MG63 (cell line): ENCODE measurements around the gene SEZ6L. TPM values are rescaled to one million over a fixed set of nuclear protein-coding genes. Genes with fewer than 3 reads are reported as not detected.
"Not testable (repeated sequence)": the region's sequence is repeated elsewhere in the genome, so short reads cannot be mapped to it uniquely, and the experiment has no call there.

Experiments used
- DNase-seq: peaks from one replicate; pipeline ENCODE4 v3.0.0-alpha.2; 2020
- H3K27me3 ChIP-seq: fragments of 250-450 bp; sonication (Bioruptor Pico); 2 replicates; pipeline ENCODE4 v1.5.1; 2020; ENCODE audit warnings: mild to moderate bottlenecking, moderate library complexity
- H3K36me3 ChIP-seq: fragments of 250-450 bp; sonication (Bioruptor Pico); 2 replicates; pipeline ENCODE4 v1.5.1; 2020; ENCODE audit warnings: mild to moderate bottlenecking, moderate library complexity
- H3K4me3 ChIP-seq: fragments of 250-450 bp; sonication (Bioruptor Pico); 2 replicates; pipeline ENCODE4 v1.5.1; 2020; ENCODE audit warnings: mild to moderate bottlenecking, moderate library complexity
- H3K9me3 ChIP-seq: fragments of 250-450 bp; sonication (Bioruptor Pico); 2 replicates; pipeline ENCODE4 v1.5.1; 2020; ENCODE audit warnings: mild to moderate bottlenecking, moderate library complexity
- total RNA-seq: library from RNA; depleted of rRNA; stranded (reverse); fragments of >200 nt; shearing (Covaris generic); gene quantifications from 2 replicates; pipeline ENCODE4 v1.2.3, GENCODE V29; 2014; ENCODE audit warnings: low replicate concordance

Gene SEZ6L
- total RNA-seq, 1 experiment from 2014 or later, result not detected

DNA sequence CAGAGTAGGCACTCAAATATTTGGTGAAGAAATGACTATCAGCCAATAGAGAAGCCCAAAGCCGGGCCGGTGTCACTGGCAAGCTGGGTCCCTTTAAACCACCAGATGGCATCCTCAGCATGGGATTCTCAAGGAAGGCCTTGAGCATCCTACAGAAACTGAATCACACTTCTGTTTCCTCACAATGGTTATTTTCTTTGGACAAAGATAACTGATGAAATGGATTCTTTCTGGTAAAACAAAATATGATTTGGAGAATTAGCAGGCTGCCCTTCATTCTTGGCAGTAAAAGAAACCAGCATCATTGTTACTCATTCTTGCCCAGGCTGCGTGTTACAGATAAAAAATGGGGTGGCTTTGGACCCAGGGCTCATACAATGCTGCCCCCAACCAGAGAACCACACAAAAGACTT lies 229.5 kb downstream of the SEZ6L start:
- peak; percentile 69 for DNase-seq
- H3K9me3 ChIP-seq, result no peaks in the 10 kb centered on the region
- no peaks in the 10 kb centered on the region for H3K27me3 ChIP-seq
- no peak overlapping the region for H3K4me3 ChIP-seq
- no peaks in the 10 kb centered on the region for H3K36me3 ChIP-seq

DNA sequence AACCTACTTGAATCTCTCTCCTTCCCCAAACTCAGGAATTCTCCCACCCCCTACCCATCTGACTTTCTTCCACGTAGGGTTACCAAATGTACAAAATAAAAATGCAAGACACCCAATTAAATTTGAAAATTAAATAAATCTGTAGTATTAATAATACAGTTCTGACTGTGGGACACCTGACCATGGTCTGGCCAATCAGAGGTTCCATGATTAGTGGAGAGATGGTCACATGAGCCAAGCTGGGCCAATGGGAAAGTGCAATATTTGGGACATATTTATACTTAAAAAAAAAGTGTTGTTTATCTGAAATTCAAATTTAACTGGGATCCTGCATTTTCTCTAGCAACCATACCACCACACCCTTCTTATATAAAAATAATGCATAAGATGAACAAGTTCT lies 230.0 kb downstream of the SEZ6L start:
- no peak overlapping the region for H3K4me3 ChIP-seq
- DNase-seq, result no peak
- H3K9me3 ChIP-seq, result no peaks in the 10 kb centered on the region
- no peaks in the 10 kb centered on the region for H3K27me3 ChIP-seq
- H3K36me3 ChIP-seq, result no peaks in the 10 kb centered on the region

GRCh38 chr22:26401726-26402125 lies 232.5 kb downstream of the SEZ6L start:
- Histone ChIP-seq H3K36me3 (no peaks in the 10 kb centered on the region), H3K4me3 (no peak overlapping the region), H3K9me3 (no peaks in the 10 kb centered on the region), H3K27me3 (no peaks in the 10 kb centered on the region)
- no peak for DNase-seq

DNA sequence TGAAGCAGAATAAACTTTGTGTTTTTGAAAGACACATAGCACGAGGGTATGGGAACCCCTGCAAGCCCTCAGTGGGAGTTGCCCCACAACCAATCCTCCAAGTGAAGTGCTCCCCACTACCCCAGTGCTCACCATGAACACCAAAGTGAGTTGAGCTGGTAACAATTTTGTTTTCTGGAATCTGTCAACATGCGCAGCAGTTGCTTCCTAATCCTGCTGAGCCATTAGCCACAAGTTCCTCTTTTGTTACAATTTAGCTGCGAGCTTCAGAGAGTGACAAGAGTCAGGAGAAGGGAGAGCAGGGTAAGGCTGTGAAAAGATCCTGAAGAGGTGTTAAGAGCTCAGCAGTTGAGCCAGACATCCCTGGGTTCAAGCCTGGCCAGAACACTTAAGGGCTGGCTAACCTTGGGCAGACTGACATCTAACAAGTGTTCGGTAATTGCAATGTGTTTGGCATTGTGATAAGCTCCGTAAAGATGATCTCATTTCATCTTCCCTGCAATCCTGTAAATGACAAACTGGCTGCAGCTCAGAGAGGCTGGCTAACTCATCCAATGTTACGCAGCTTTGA lies 235.7 kb downstream of the SEZ6L start:
- Histone ChIP-seq H3K9me3 (no peaks in the 10 kb centered on the region), H3K4me3 (no peak overlapping the region), H3K27me3 (no peaks in the 10 kb centered on the region), H3K36me3 (no peaks in the 10 kb centered on the region)
- no peak for DNase-seq

DNA sequence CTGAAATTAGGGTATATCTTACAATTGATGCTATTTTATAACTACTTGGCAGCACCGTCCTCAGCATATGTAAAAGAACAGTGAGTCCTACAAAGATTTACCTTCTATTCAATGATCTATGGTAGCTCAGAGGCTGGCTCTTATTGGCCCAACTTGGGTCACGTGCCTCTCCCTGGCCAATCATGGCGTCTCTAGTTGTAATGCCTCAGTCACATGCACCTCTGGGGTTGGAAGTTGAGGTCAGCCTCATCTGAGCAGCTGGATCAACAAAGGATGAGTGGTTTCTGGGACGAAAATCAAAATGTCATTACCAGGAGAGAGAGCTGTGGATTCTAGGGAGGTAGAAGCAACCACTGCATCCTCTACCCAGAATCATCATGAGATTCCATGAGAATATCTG lies 236.9 kb downstream of the SEZ6L start:
- DNase-seq, result peak; percentile 86
- Histone ChIP-seq H3K36me3 (no peaks in the 10 kb centered on the region), H3K9me3 (no peaks in the 10 kb centered on the region), H3K27me3 (no peaks in the 10 kb centered on the region), H3K4me3 (no peak overlapping the region)

DNA sequence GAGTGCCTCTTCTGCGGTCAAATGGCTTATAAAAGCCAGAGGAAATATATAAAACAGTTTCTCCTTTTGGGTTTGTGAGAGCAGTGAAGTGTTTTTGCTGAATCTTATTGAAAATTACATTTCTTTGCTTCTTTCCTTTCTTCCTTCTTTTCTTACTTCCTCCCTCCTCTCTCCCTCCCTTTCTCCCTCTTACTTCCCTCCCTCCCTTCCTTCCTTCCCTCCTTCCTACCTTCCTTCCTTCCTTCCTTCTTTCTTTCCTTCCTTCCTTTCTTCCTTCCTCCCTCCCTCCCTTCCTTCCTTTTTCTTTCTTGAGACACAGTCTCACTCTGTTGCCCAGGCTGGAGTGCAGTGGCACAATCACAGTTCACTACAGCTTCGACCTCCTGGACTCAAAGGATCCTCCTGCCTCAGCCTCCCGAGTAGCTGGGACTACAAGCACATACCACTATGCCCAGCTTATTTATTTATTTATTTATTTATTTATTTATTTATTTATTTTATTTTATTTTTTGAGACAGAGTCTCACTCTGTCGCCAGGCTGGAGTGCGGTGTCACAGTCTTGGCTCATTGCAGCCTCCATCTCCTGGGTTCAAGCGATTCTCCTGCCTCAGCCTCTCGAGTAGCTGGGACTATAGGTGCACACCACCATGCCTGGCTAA lies 239.4 kb downstream of the SEZ6L start:
- H3K27me3 ChIP-seq, H3K9me3 ChIP-seq, H3K36me3 ChIP-seq, DNase-seq, H3K4me3 ChIP-seq: not testable (repeated sequence)

GRCh38 chr22:26409719-26410335 lies 240.6 kb downstream of the SEZ6L start:
- no peaks in the 10 kb centered on the region for H3K9me3 ChIP-seq
- H3K36me3 ChIP-seq, result no peaks in the 10 kb centered on the region
- H3K4me3 ChIP-seq, result no peak overlapping the region
- no peak for DNase-seq
- no peaks in the 10 kb centered on the region for H3K27me3 ChIP-seq

- DNase-seq, result no peak
- Histone ChIP-seq H3K27me3 (no peaks in the 10 kb centered on the region), H3K36me3 (no peaks in the 10 kb centered on the region)
These were observed 241.1 kb downstream of the SEZ6L start for GRCh38 chr22:26410386-26410785.

DNA sequence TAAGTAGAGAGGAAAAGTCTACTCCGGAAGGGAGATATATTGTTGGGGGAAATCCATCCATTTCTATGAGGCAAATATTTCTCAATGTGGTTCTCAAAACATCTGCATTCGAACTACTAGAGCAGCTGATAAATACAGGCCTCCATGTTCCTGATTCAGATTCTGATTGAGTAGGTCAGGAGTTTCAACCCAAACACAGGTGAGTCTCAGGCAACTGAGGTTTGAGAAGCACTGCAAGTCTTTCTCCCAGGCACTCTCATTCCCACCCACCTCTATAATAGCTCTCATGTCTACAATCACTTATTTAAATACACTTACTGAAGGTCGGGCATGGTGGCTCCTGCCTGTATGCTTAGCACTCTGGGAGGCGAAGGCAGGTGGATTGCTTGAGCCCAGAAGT lies 245.1 kb downstream of the SEZ6L start:
- no peaks in the 10 kb centered on the region for H3K9me3 ChIP-seq
- no peak for DNase-seq
- H3K36me3 ChIP-seq, result no peaks in the 10 kb centered on the region
- no peaks in the 10 kb centered on the region for H3K27me3 ChIP-seq
- H3K4me3 ChIP-seq, result no peak overlapping the region

More at GRCh38 chr22:26410386-26410785, 241.1 kb downstream of the SEZ6L start:
- no peak overlapping the region for H3K4me3 ChIP-seq
- H3K9me3 ChIP-seq, result no peaks in the 10 kb centered on the region

- DNase-seq, result no peak
- no peaks in the 10 kb centered on the region for H3K9me3 ChIP-seq
- H3K4me3 ChIP-seq, result no peak overlapping the region
- H3K27me3 ChIP-seq, result no peaks in the 10 kb centered on the region
- no peaks in the 10 kb centered on the region for H3K36me3 ChIP-seq
These were observed 247.0 kb downstream of the SEZ6L start for GRCh38 chr22:26416256-26416655.

GRCh38 chr22:26416670-26417276 lies 247.5 kb downstream of the SEZ6L start:
- peak; percentile 90 for DNase-seq
- H3K9me3 ChIP-seq, result no peaks in the 10 kb centered on the region
- no peaks in the 10 kb centered on the region for H3K36me3 ChIP-seq
- no peak overlapping the region for H3K4me3 ChIP-seq
- H3K27me3 ChIP-seq, result no peaks in the 10 kb centered on the region

GRCh38 chr22:26417406-26417805 lies 248.1 kb downstream of the SEZ6L start:
- no peaks in the 10 kb centered on the region for H3K27me3 ChIP-seq
- H3K9me3 ChIP-seq, result no peaks in the 10 kb centered on the region
- no peak for DNase-seq

GRCh38 chr22:26418620-26419019 lies 249.4 kb downstream of the SEZ6L start:
- no peaks in the 10 kb centered on the region for H3K36me3 ChIP-seq
- H3K9me3 ChIP-seq, result peaks cover 4% of the 10 kb centered on the region; the same call in 1 of the 2 replicates
- H3K4me3 ChIP-seq, result no peak overlapping the region
- DNase-seq, result no peak
- H3K27me3 ChIP-seq, result no peaks in the 10 kb centered on the region

More at GRCh38 chr22:26417406-26417805, 248.1 kb downstream of the SEZ6L start:
- Histone ChIP-seq H3K36me3 (no peaks in the 10 kb centered on the region), H3K4me3 (no peak overlapping the region)

DNA sequence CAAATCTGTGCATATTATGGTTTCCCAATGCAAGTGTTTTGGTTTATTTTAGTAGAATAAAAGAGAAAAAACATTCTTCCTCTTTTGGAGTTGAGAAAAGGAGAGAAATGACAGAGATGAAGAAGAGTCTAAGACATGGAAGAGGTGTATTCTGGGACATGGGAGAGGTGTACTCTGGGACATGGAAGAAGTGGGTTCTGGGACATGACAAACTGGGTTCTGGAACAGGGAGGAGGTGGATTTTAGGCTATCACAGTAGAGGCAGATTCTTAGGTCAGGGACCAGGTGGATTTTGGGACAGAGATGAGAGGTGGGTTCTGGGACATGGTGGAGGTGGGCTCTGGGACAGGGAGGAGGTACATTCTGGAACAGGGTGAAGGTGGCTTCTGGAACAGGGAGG lies 257.7 kb downstream of the SEZ6L start:
- Histone ChIP-seq H3K9me3 (peaks cover 4% of the 10 kb centered on the region; the same call in 1 of the 2 replicates), H3K4me3 (no peak overlapping the region), H3K36me3 (no peaks in the 10 kb centered on the region), H3K27me3 (no peaks in the 10 kb centered on the region; the same call in 1 of the 2 replicates)
- DNase-seq, result no peak

GRCh38 chr22:26428515-26429457 lies 259.5 kb downstream of the SEZ6L start, which contains the start of gene ASPHD2:
Gene ASPHD2 (plus strand): TSS chr22:26429260. CDS start chr22:26433616, 4,356 bp downstream.
- DNase-seq, result peak; percentile 54
- Histone ChIP-seq H3K4me3 (peak within 1 kb of the TSS; percentile 67), H3K27me3 (no peaks in the 10 kb centered on the region; the same call in 1 of the 2 replicates), H3K36me3 (no peaks in the 10 kb centered on the region), H3K9me3 (no peaks in the 10 kb centered on the region)
